SU-DHL-6 (cell line): Measurements from ENCODE around the gene TRAPPC6A.

Experiments
- H2AFZ ChIP-seq: fragments of 200-600 bp; sonication (generic); 2 replicates; pipeline ENCODE4 v1.6.1; 2014; ENCODE audit warnings: low read depth, mild to moderate bottlenecking, moderate library complexity, mixed read lengths, antibody characterized with exemption, low read length; ENCODE audit not compliant: severe bottlenecking
- H3F3A ChIP-seq: fragments of 200-600 bp; shearing (Covaris generic); 2 replicates; pipeline ENCODE4 v1.6.0; 2016; ENCODE audit warnings: antibody characterized with exemption, mild to moderate bottlenecking; ENCODE audit not compliant: insufficient read depth
- H3K27ac ChIP-seq: fragments of 200-600 bp; sonication (generic); 2 replicates; pipeline ENCODE4 v1.5.1; 2016; ENCODE audit warnings: low read depth, mild to moderate bottlenecking, low read length, moderate library complexity, mixed read lengths
- H3K27me3 ChIP-seq: fragments of 200-600 bp; sonication (generic), shearing (Covaris generic); 2 replicates; pipeline ENCODE4 v1.6.0; 2014; ENCODE audit warnings: mild to moderate bottlenecking, low read length
- H3K36me3 ChIP-seq: fragments of 200-600 bp; sonication (generic); 2 replicates; pipeline ENCODE4 v1.6.1; 2014; ENCODE audit warnings: mild to moderate bottlenecking, low read length, mixed read lengths
- H3K4me2 ChIP-seq: fragments of 300-600, 200-600 bp; shearing (Covaris generic), sonication (generic); 2 replicates; pipeline ENCODE4 v1.6.0; 2014; ENCODE audit warnings: low read length, low read depth, mild to moderate bottlenecking; ENCODE audit not compliant: poor library complexity, severe bottlenecking
- H3K4me3 ChIP-seq: fragments of 200-600 bp; sonication (generic); 2 replicates; pipeline ENCODE4 v1.5.1; 2014; ENCODE audit warnings: antibody characterized with exemption, low read length, mild to moderate bottlenecking, mixed read lengths; ENCODE audit not compliant: insufficient read depth, poor library complexity, severe bottlenecking
- H3K79me2 ChIP-seq: fragments of 200-600 bp; sonication (generic); 2 replicates; pipeline ENCODE4 v1.6.1; 2014; ENCODE audit warnings: mild to moderate bottlenecking, low read length, moderate library complexity; ENCODE audit not compliant: insufficient read depth
- H3K9ac ChIP-seq: fragments of 200-600 bp; sonication (generic); 2 replicates; pipeline ENCODE4 v1.7.0; 2014; ENCODE audit warnings: mild to moderate bottlenecking, low read length
- H3K9me2 ChIP-seq: fragments of 200-600 bp; sonication (generic); replicated peaks from 2 replicates; pipeline ENCODE4 v1.6.1; 2014; ENCODE audit warnings: low read length; ENCODE audit not compliant: insufficient read depth
- H3K9me3 ChIP-seq: fragments of 200-600 bp; sonication (generic); 2 replicates; pipeline ENCODE4 v1.6.1; 2014; ENCODE audit warnings: low read length, mixed read lengths; ENCODE audit not compliant: insufficient read depth
- H4K20me1 ChIP-seq: fragments of 200-600 bp; sonication (generic); 2 replicates; pipeline ENCODE4 v1.6.1; 2014; ENCODE audit warnings: low read depth, mild to moderate bottlenecking, antibody characterized with exemption, low read length, moderate library complexity, mixed read lengths
- EZH2phosphoT487 ChIP-seq: fragments of 200-600 bp; sonication (generic), shearing (Covaris generic); conservative IDR thresholded peaks from 2 replicates; pipeline ENCODE4 v1.6.1; 2018; ENCODE audit warnings: mild to moderate bottlenecking, antibody characterized with exemption, low read length, moderate library complexity, mixed read lengths
- TF ChIP-seq, protein P1 (sequence below): fragments of 200-600 bp; sonication (generic); IDR thresholded peaks from one replicate; pipeline ENCODE4 v1.5.1; 2017; ENCODE audit warnings: antibody characterized with exemption, mild to moderate bottlenecking, low read length, moderate library complexity; ENCODE audit not compliant: insufficient read depth, poor library complexity, severe bottlenecking

TRAPPC6A gene

DNA sequence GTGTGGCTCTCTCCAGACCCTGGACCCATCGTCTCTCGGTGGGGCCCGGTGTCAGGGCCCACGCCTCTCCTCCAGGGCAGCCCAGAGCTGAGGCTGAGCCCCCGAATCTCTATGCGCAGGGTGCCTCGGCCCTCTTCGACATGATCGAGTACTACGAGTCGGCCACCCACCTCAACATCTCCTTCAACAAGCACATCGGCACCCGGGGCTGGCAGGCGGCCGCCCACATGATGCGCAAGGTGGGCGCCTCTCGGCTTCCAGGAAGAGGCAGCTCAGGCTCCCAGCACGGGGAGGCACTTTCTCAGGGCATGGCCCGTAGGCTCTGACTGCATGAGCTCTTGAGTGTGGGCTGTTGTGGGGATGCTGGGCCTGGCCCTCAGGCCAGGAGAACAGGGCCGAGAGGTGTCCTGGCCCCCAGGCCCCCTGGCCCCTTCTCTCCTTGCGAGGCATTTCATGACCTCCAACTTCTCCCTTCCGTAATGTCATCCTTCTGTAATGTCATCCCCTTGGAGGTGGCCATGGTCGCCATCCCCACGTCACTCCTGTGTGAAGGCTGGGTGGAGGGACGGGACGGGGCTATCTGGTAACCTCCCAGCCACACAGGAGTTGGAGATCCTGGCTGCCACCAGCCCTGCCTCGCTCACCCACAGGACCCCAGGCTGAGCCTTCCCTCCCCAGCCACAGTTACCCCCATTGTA lies 36.7 kb downstream of the TRAPPC6A start:
- Histone ChIP-seq H3K9me2 (no peaks in the 10 kb centered on the region), H3F3A (no peaks in the 10 kb centered on the region), H3K79me2 (peaks cover 4% of the 10 kb centered on the region; the same call in 1 of the 2 replicates), H3K36me3 (no peaks in the 10 kb centered on the region), H3K9ac (no peak overlapping the region), H3K4me2 (no peak overlapping the region), H2AFZ (no peak overlapping the region), H3K27ac (no peak overlapping the region), H4K20me1 (no peaks in the 10 kb centered on the region), H3K9me3 (no peaks in the 10 kb centered on the region), H3K27me3 (no peaks in the 10 kb centered on the region), H3K4me3 (no peak overlapping the region)
- TF ChIP-seq, protein P1, sequence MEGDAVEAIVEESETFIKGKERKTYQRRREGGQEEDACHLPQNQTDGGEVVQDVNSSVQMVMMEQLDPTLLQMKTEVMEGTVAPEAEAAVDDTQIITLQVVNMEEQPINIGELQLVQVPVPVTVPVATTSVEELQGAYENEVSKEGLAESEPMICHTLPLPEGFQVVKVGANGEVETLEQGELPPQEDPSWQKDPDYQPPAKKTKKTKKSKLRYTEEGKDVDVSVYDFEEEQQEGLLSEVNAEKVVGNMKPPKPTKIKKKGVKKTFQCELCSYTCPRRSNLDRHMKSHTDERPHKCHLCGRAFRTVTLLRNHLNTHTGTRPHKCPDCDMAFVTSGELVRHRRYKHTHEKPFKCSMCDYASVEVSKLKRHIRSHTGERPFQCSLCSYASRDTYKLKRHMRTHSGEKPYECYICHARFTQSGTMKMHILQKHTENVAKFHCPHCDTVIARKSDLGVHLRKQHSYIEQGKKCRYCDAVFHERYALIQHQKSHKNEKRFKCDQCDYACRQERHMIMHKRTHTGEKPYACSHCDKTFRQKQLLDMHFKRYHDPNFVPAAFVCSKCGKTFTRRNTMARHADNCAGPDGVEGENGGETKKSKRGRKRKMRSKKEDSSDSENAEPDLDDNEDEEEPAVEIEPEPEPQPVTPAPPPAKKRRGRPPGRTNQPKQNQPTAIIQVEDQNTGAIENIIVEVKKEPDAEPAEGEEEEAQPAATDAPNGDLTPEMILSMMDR, result no peak
- no peak for TF ChIP-seq EZH2phosphoT487

DNA sequence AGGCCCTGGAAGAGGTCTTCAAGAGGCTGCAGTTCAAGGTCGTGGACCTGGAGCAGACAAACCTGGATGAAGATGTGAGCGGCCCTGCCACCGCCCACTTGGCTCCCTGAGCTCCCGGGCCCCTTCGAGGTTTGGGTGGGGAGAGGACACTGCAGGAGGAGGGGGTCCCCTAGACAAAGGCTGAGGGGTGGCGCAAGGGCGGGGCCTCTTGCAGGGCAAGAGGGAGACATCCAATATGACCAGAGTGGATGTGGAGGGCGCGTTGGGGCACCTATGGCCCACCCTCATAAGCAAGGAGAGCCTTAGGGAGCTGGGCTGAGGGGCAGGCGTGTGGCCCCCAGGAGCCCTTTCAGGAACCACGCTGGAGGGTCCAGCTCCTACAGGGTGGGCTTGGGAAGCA lies 37.5 kb downstream of the TRAPPC6A start:
- no peak overlapping the region for H2AFZ ChIP-seq
- H3K9me2 ChIP-seq, result no peaks in the 10 kb centered on the region
- no peak overlapping the region for H3K27ac ChIP-seq
- H3K27me3 ChIP-seq, result no peaks in the 10 kb centered on the region
- TF ChIP-seq, protein P1, result no peak
- no peak for TF ChIP-seq EZH2phosphoT487
- no peak overlapping the region for H3K4me3 ChIP-seq
- H3F3A ChIP-seq, result no peaks in the 10 kb centered on the region
- H3K79me2 ChIP-seq, result peaks cover 4% of the 10 kb centered on the region; the same call in 1 of the 2 replicates
- H4K20me1 ChIP-seq, result no peaks in the 10 kb centered on the region
- no peak overlapping the region for H3K9ac ChIP-seq
- H3K36me3 ChIP-seq, result no peaks in the 10 kb centered on the region
- no peaks in the 10 kb centered on the region for H3K9me3 ChIP-seq
- no peak overlapping the region for H3K4me2 ChIP-seq

DNA sequence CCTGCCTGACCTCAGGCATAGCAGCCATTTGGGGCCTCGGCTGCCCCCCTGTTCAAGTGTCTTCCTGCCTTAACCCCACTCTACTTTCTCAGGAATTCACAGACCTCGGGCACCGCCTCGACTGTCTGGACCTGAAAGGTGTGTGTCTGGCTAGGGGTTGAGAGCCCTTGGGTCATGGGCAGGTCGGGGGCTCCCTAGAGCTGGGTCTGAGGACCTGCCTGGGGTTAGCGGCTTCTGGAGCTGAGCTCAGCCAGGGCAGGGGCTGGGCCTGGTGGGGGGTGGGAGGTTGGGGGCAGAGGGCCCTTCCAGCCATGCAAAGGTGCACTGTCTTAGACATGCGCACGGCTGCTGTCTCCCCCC lies 37.9 kb downstream of the TRAPPC6A start:
- H3K9me2 ChIP-seq, result no peaks in the 10 kb centered on the region
- TF ChIP-seq, protein P1, result no peak
- no peak for TF ChIP-seq EZH2phosphoT487
- H2AFZ ChIP-seq, result no peak overlapping the region
- no peaks in the 10 kb centered on the region for H3F3A ChIP-seq
- H3K79me2 ChIP-seq, result peaks cover 4% of the 10 kb centered on the region; the same call in 1 of the 2 replicates
- no peak overlapping the region for H3K27ac ChIP-seq
- H3K4me2 ChIP-seq, result no peak overlapping the region
- no peaks in the 10 kb centered on the region for H3K9me3 ChIP-seq
- H3K27me3 ChIP-seq, result no peaks in the 10 kb centered on the region
- H3K9ac ChIP-seq, result no peak overlapping the region
- H4K20me1 ChIP-seq, result no peaks in the 10 kb centered on the region
- no peaks in the 10 kb centered on the region for H3K36me3 ChIP-seq
- no peak overlapping the region for H3K4me3 ChIP-seq
